OCI-LY3 (cell line): ENCODE data around the gene PTPRN2.

Experiments used
- H2AFZ ChIP-seq: fragments of 200-600, 300-600 bp; shearing (Covaris generic); 2 replicates; pipeline ENCODE4 v1.6.0; 2014; ENCODE audit warnings: antibody characterized with exemption, low read depth, low read length
- H3K27ac ChIP-seq: fragments of 200-600, 300-600 bp; sonication (generic); 2 replicates; pipeline ENCODE4 v1.5.1; 2014; ENCODE audit warnings: mild to moderate bottlenecking, low read length, moderate library complexity, mixed read lengths
- H3K27me3 ChIP-seq: fragments of 200-600, 300-600 bp; sonication (generic); 2 replicates; pipeline ENCODE4 v1.6.1; 2014; ENCODE audit warnings: low read depth, low read length, mixed read lengths
- H3K36me3 ChIP-seq: fragments of 200-600, 300-600 bp; sonication (generic); replicated peaks from 2 replicates; pipeline ENCODE3; 2014; ENCODE audit warnings: low read depth, low read length, mixed read lengths
- H3K4me1 ChIP-seq: fragments of 300-600, 200-600 bp; sonication (generic); 2 replicates; pipeline ENCODE4 v1.6.1; 2014; ENCODE audit warnings: low read length, mixed read lengths
- H3K4me2 ChIP-seq: fragments of 200-600, 300-600 bp; sonication (generic); 2 replicates; pipeline ENCODE4 v1.6.1; 2014; ENCODE audit warnings: low read length, mixed read lengths
- H3K4me3 ChIP-seq: fragments of 300-600, 200-600 bp; sonication (generic); 2 replicates; pipeline ENCODE4 v1.5.1; 2014; ENCODE audit warnings: antibody characterized with exemption, mild to moderate bottlenecking, low read length, moderate library complexity
- H3K79me2 ChIP-seq: fragments of 300-600, 200-600 bp; shearing (Covaris generic); 2 replicates; pipeline ENCODE4 v1.6.1; 2014; ENCODE audit warnings: mild to moderate bottlenecking, low read length, mixed read lengths
- H3K9ac ChIP-seq: fragments of 300-600, 200-600 bp; shearing (Covaris generic); 2 replicates; pipeline ENCODE4 v1.6.0; 2014; ENCODE audit warnings: mild to moderate bottlenecking, low read length, moderate library complexity
- H3K9me3 ChIP-seq: fragments of 200-600, 300-600 bp; shearing (Covaris generic); 2 replicates; pipeline ENCODE4 v1.6.1; 2014; ENCODE audit warnings: low read length, mixed read lengths; ENCODE audit not compliant: insufficient read depth
- H4K20me1 ChIP-seq: fragments of 200-600, 300-600 bp; sonication (generic); 2 replicates; pipeline ENCODE4 v1.6.1; 2016; ENCODE audit warnings: low read length, mixed read lengths; ENCODE audit not compliant: insufficient read depth
- CTCF ChIP-seq: fragments of 200-600, 300-600 bp; sonication (generic); IDR thresholded peaks from 2 replicates; pipeline ENCODE4 v1.5.1; 2014; ENCODE audit warnings: antibody characterized with exemption, low read length, low read depth
- EZH2phosphoT487 ChIP-seq: fragments of 200-600 bp; shearing (Covaris generic); IDR thresholded peaks from 2 replicates; pipeline ENCODE4 v1.6.1; 2018; ENCODE audit warnings: antibody characterized with exemption, mixed run types, low read depth

PTPRN2 gene

GRCh38 chr7:157751951-157752673, 835.5 kb downstream of the PTPRN2 start:
- Histone ChIP-seq H3K79me2 (no peaks in the 10 kb centered on the region), H3K9ac (no peak overlapping the region), H2AFZ (no peak overlapping the region), H3K4me2 (no peak overlapping the region), H3K27me3 (no peaks in the 10 kb centered on the region), H3K4me3 (no peak overlapping the region), H3K36me3 (no peaks in the 10 kb centered on the region), H3K4me1 (no peaks in the 10 kb centered on the region), H3K27ac (no peak overlapping the region), H3K9me3 (no peaks in the 10 kb centered on the region), H4K20me1 (no peaks in the 10 kb centered on the region)
- TF ChIP-seq CTCF (no peak), EZH2phosphoT487 (no peak)

- H2AFZ ChIP-seq, result no peak overlapping the region
- no peaks in the 10 kb centered on the region for H3K79me2 ChIP-seq
- no peak overlapping the region for H3K4me2 ChIP-seq
- H3K36me3 ChIP-seq, result no peaks in the 10 kb centered on the region
- no peak overlapping the region for H3K4me3 ChIP-seq
- no peak overlapping the region for H3K27ac ChIP-seq
- H3K4me1 ChIP-seq, result no peaks in the 10 kb centered on the region
- no peaks in the 10 kb centered on the region for H3K9me3 ChIP-seq
- TF ChIP-seq CTCF, result no peak
- no peaks in the 10 kb centered on the region for H3K27me3 ChIP-seq
- H3K9ac ChIP-seq, result no peak overlapping the region
- no peaks in the 10 kb centered on the region for H4K20me1 ChIP-seq
Observed at GRCh38 chr7:157751406-157751805, 836.2 kb downstream of the PTPRN2 start.

DNA sequence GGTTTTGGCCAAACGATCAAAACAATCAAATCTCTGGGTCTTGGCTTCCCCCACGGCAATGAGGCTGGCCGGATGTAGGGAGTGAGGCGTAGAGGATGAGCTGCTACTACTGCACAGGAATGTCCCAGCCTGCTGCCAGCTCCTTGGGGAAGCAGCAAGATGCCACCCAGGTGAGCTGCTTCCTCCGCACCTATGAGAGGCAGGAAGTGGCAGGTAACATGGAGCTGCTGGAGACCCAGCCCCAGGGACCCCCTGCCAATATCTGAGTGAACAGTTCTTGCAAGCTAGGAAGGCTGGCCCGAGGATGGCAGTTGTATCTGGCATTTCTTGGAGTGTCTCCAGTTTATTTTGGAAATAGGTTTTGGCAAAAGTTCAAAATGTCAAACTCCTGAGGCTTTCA, 837.3 kb downstream of the PTPRN2 start:
- Histone ChIP-seq H3K4me2 (no peak overlapping the region), H3K4me1 (no peaks in the 10 kb centered on the region), H2AFZ (no peak overlapping the region), H3K9me3 (no peaks in the 10 kb centered on the region), H3K36me3 (no peaks in the 10 kb centered on the region), H3K4me3 (no peak overlapping the region), H3K27me3 (no peaks in the 10 kb centered on the region), H4K20me1 (no peaks in the 10 kb centered on the region), H3K27ac (no peak overlapping the region), H3K79me2 (no peaks in the 10 kb centered on the region), H3K9ac (no peak overlapping the region)
- TF ChIP-seq CTCF (no peak), EZH2phosphoT487 (no peak)

GRCh38 chr7:157745721-157746709, 841.6 kb downstream of the PTPRN2 start:
- H3K9me3 ChIP-seq, result no peaks in the 10 kb centered on the region
- H3K36me3 ChIP-seq, result no peaks in the 10 kb centered on the region
- H4K20me1 ChIP-seq, result no peaks in the 10 kb centered on the region
- no peak overlapping the region for H3K9ac ChIP-seq
- no peak overlapping the region for H3K4me3 ChIP-seq
- H3K4me1 ChIP-seq, result no peaks in the 10 kb centered on the region
- H3K4me2 ChIP-seq, result no peak overlapping the region
- no peak overlapping the region for H2AFZ ChIP-seq
- TF ChIP-seq EZH2phosphoT487 (no peak), CTCF (no peak)
- no peak overlapping the region for H3K27ac ChIP-seq
- H3K79me2 ChIP-seq, result no peaks in the 10 kb centered on the region
- H3K27me3 ChIP-seq, result no peaks in the 10 kb centered on the region
